ENCODE measurements around the gene MYOG.

DNA sequence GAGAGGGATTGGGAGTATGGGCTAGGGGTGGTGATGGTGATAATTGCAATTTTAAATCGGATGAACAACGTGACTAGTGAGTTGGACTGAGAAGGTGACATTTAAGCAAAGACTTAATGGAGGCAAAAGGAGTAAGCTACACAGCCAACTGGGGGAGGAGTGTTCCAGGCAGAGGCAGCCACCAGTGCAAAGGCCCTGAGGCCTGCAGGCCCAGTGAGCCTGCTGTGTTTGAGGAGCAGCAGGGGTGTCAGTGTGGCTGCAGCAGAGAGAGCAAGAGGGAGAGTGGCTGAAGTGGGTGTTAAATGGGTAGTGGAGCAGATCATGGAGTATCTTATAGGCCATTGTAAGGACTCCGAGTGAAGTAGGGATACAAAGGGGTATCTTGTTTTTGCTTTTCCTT, 18.8 kb downstream of the MYOG start:
- TF ChIP-seq POLR2A (IDR thresholded peaks at IDR 0.05; ENCODE audit: extremely low read depth, insufficient read length): no peak
- TF ChIP-seq, protein P1, sequence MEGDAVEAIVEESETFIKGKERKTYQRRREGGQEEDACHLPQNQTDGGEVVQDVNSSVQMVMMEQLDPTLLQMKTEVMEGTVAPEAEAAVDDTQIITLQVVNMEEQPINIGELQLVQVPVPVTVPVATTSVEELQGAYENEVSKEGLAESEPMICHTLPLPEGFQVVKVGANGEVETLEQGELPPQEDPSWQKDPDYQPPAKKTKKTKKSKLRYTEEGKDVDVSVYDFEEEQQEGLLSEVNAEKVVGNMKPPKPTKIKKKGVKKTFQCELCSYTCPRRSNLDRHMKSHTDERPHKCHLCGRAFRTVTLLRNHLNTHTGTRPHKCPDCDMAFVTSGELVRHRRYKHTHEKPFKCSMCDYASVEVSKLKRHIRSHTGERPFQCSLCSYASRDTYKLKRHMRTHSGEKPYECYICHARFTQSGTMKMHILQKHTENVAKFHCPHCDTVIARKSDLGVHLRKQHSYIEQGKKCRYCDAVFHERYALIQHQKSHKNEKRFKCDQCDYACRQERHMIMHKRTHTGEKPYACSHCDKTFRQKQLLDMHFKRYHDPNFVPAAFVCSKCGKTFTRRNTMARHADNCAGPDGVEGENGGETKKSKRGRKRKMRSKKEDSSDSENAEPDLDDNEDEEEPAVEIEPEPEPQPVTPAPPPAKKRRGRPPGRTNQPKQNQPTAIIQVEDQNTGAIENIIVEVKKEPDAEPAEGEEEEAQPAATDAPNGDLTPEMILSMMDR (IDR thresholded peaks at IDR 0.05; ENCODE audit: low read depth, low read length): no peak

Measured in NB4 (cell line).